Mesangial cell (primary cell): ENCODE data around the gene FAM24B. TPM values are rescaled to one million over a fixed set of nuclear protein-coding genes. Genes with fewer than 3 reads are reported as not detected.

Experiments
- total RNA-seq: library from RNA; depleted of rRNA; stranded (reverse); fragments of >200 nt; gene quantifications from 2 replicates; pipeline ENCODE4 v1.2.3, GENCODE V29; 2015

Gene FAM24B
- 1.3 and 2.0 TPM in 2 replicates for total RNA-seq

GRCh38 chr10:122879339-122880273 lies at the start of gene FAM24B:
Gene FAM24B, minus strand, starts transcription at chr10:122879581. Its CDS starts 29,066 bp downstream, at chr10:122850515.

GRCh38 chr10:122910310-122910709 lies 30.9 kb upstream of the FAM24B start, which contains the start of gene FAM24A:
Gene FAM24A, plus strand, starts transcription at chr10:122910610. Its CDS starts 1,025 bp downstream, at chr10:122911635.

DNA sequence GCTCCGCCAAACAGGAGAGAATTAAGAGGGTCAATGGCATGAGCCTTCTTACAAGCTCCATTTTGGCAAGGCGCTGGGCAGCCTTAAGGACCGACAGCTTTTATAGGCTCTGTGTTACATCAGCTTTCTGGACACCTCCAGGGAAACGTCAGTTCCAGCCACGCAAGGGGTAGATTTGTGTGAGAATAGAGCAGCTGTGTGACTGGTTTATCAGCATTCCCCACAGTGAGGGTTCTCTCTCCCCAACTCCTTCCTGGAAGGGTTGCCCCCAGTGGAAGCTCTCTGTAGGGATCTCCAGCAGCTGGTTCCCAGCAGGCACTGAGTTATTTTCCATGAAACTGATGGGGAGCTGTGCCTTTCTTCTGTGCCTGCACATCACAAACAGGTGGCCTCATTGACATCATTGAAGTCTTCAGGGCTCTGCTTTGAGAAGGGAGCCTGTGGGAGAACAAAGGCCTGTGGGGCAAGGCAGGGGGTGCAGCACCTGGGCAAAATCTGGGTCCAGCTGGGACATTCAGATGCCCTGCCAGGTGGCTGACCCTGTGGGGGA lies 33.5 kb downstream of the FAM24B start, which contains the start of gene CUZD1:
Gene CUZD1 (minus strand): TSS at position 75 of the 550 bp plus-strand sequence. CDS start 14 bp downstream, at position 61.

Other genes with a start within 250 kb of the FAM24B start
- not detected in 2 replicates for gene C10orf120, start 179.7 kb downstream of the FAM24B start, total RNA-seq
- 0.16 and 0.51 TPM in 2 replicates for gene CUZD1, start 33.7 kb downstream of the FAM24B start, total RNA-seq
- not detected in 2 replicates for gene FAM24A, start 31.0 kb upstream of the FAM24B start, total RNA-seq
- gene C10orf88, start 74.6 kb upstream of the FAM24B start, total RNA-seq: 6.0 and 7.2 TPM in 2 replicates
- gene PSTK, start 100.8 kb upstream of the FAM24B start, total RNA-seq: 2.8 and 6.7 TPM in 2 replicates
- 2.0 and 2.9 TPM in 2 replicates for gene IKZF5, start 129.2 kb upstream of the FAM24B start, total RNA-seq
- 3.3 and 3.7 TPM in 2 replicates for gene ACADSB, start 129.4 kb upstream of the FAM24B start, total RNA-seq